BLaER1 (cell line): ENCODE measurements around the gene ALG10.
"Not testable (repeated sequence)": the region's sequence is repeated elsewhere in the genome, so short reads cannot be mapped to it uniquely, and the experiment has no call there.

Experiments used
- H3K27ac ChIP-seq: shearing (Covaris generic); formaldehyde crosslinking; 2 replicates; pipeline ENCODE4 v1.8.1; 2022
- H3K27me3 ChIP-seq: shearing (Covaris generic); formaldehyde crosslinking; 2 replicates; pipeline ENCODE4 v1.8.1; 2022
- H3K36me3 ChIP-seq: shearing (Covaris generic); formaldehyde crosslinking; 2 replicates; pipeline ENCODE4 v1.8.1; 2022
- H3K4me1 ChIP-seq: shearing (Covaris generic); formaldehyde crosslinking; 2 replicates; pipeline ENCODE4 v1.8.1; 2022
- H3K4me2 ChIP-seq: shearing (Covaris generic); formaldehyde crosslinking; 2 replicates; pipeline ENCODE4 v1.8.1; 2022
- H3K4me3 ChIP-seq: shearing (Covaris generic); formaldehyde crosslinking; 2 replicates; pipeline ENCODE4 v1.8.1; 2022
- H3K9ac ChIP-seq: shearing (Covaris generic); formaldehyde crosslinking; 2 replicates; pipeline ENCODE4 v1.8.1; 2022
- H3K9me3 ChIP-seq: shearing (Covaris generic); formaldehyde crosslinking; 2 replicates; pipeline ENCODE4 v1.8.1; 2022
- H4K20me1 ChIP-seq: shearing (Covaris generic); formaldehyde crosslinking; 2 replicates; pipeline ENCODE4 v1.8.1; 2022
- Cebpa-rat ChIP-seq: shearing (Covaris generic); IDR thresholded peaks from 2 replicates; pipeline ENCODE4 v1.8.1; 2022

ALG10 gene

GRCh38 chr12:34030591-34030990, 8.3 kb downstream of the ALG10 start:
- TF ChIP-seq Cebpa-rat: no peak
- no peaks in the 10 kb centered on the region for H3K27me3 ChIP-seq
- no peak overlapping the region for H3K27ac ChIP-seq
- H3K9me3 ChIP-seq: no peaks in the 10 kb centered on the region
- H3K36me3 ChIP-seq: no peaks in the 10 kb centered on the region
- H3K4me2 ChIP-seq: no peak overlapping the region
- no peak overlapping the region for H3K4me3 ChIP-seq
- H3K9ac ChIP-seq: no peak overlapping the region
- H3K4me1 ChIP-seq: no peaks in the 10 kb centered on the region
- H4K20me1 ChIP-seq: no peaks in the 10 kb centered on the region

GRCh38 chr12:34033628-34034296, 11.5 kb downstream of the ALG10 start:
- Histone ChIP-seq H4K20me1 (no peaks in the 10 kb centered on the region), H3K27ac (no peak overlapping the region), H3K9ac (no peak overlapping the region), H3K9me3 (no peaks in the 10 kb centered on the region), H3K4me3 (no peak overlapping the region), H3K4me2 (no peak overlapping the region), H3K4me1 (no peaks in the 10 kb centered on the region), H3K36me3 (no peaks in the 10 kb centered on the region), H3K27me3 (no peaks in the 10 kb centered on the region)
- TF ChIP-seq Cebpa-rat: no peak

- H3K4me3 ChIP-seq, H3K36me3 ChIP-seq, H3K9ac ChIP-seq, H3K9me3 ChIP-seq, H3K4me2 ChIP-seq, H3K4me1 ChIP-seq, H3K27me3 ChIP-seq, H3K27ac ChIP-seq, H4K20me1 ChIP-seq: not testable (repeated sequence)
Observed at GRCh38 chr12:34038357-34038756, 16.1 kb downstream of the ALG10 start.

- H4K20me1 ChIP-seq: no peaks in the 10 kb centered on the region
- no peaks in the 10 kb centered on the region for H3K27me3 ChIP-seq
- no peak overlapping the region for H3K4me3 ChIP-seq
- no peak for TF ChIP-seq Cebpa-rat
- H3K4me2 ChIP-seq: no peak overlapping the region
- peaks cover 33% of the 10 kb centered on the region for H3K9me3 ChIP-seq
- H3K9ac ChIP-seq: no peak overlapping the region
- H3K4me1 ChIP-seq: no peaks in the 10 kb centered on the region
- no peaks in the 10 kb centered on the region for H3K36me3 ChIP-seq
- H3K27ac ChIP-seq: no peak overlapping the region
Observed at GRCh38 chr12:34046570-34046969, 24.3 kb downstream of the ALG10 start.

- not testable (repeated sequence) for H3K36me3 ChIP-seq, H3K27ac ChIP-seq, H3K4me3 ChIP-seq, H3K27me3 ChIP-seq, H3K4me2 ChIP-seq, H3K9ac ChIP-seq, H3K4me1 ChIP-seq, H4K20me1 ChIP-seq
- H3K9me3 ChIP-seq: peaks cover 40% of the 10 kb centered on the region
Observed at GRCh38 chr12:34047855-34048254, 25.6 kb downstream of the ALG10 start.

- no peak overlapping the region for H3K4me3 ChIP-seq
- no peak for TF ChIP-seq Cebpa-rat
- H3K4me2 ChIP-seq: no peak overlapping the region
- H3K4me1 ChIP-seq: no peaks in the 10 kb centered on the region
- H4K20me1 ChIP-seq: no peaks in the 10 kb centered on the region
- no peak overlapping the region for H3K27ac ChIP-seq
- H3K9ac ChIP-seq: no peak overlapping the region
- H3K36me3 ChIP-seq: no peaks in the 10 kb centered on the region
- no peaks in the 10 kb centered on the region for H3K27me3 ChIP-seq
- peaks cover 40% of the 10 kb centered on the region for H3K9me3 ChIP-seq
Observed at GRCh38 chr12:34048714-34049113, 26.4 kb downstream of the ALG10 start.

GRCh38 chr12:34051486-34051885, 29.2 kb downstream of the ALG10 start:
- no peak for TF ChIP-seq Cebpa-rat
- Histone ChIP-seq H3K36me3 (no peaks in the 10 kb centered on the region), H3K4me2 (no peak overlapping the region), H3K4me3 (no peak overlapping the region), H3K9me3 (peaks cover 40% of the 10 kb centered on the region), H3K9ac (no peak overlapping the region), H3K27me3 (no peaks in the 10 kb centered on the region), H3K4me1 (peaks cover 18% of the 10 kb centered on the region), H4K20me1 (no peaks in the 10 kb centered on the region), H3K27ac (no peak overlapping the region)

- no peaks in the 10 kb centered on the region for H3K36me3 ChIP-seq
- no peak overlapping the region; the same call in 1 of the 2 replicates for H3K27ac ChIP-seq
- H3K9ac ChIP-seq: no peak overlapping the region
- H3K4me3 ChIP-seq: no peak overlapping the region
- H3K4me2 ChIP-seq: peak overlapping the region; percentile 67
- peaks cover 18% of the 10 kb centered on the region for H3K4me1 ChIP-seq
- H4K20me1 ChIP-seq: no peaks in the 10 kb centered on the region
- no peaks in the 10 kb centered on the region for H3K27me3 ChIP-seq
- H3K9me3 ChIP-seq: peaks cover 15% of the 10 kb centered on the region
- TF ChIP-seq Cebpa-rat: no peak
Observed at GRCh38 chr12:34054938-34055337, 32.6 kb downstream of the ALG10 start.
